ENCODE measurements around the gene ARPC5L.
"Not testable (repeated sequence)": the region's sequence is repeated elsewhere in the genome, so short reads cannot be mapped to it uniquely, and the experiment has no call there.

Gene ARPC5L

GRCh38 chr9:124834591-124834990, 27.3 kb upstream of the ARPC5L start:
- TF ChIP-seq CTCF (IDR thresholded peaks at IDR 0.05; ENCODE audit: insufficient read depth, low read length, poor library complexity, severe bottlenecking): no peak
- no peak for TF ChIP-seq EZH2phosphoT487 (conservative IDR thresholded peaks at IDR 0.05; ENCODE audit: low read length)
- Histone ChIP-seq H2AFZ (ENCODE audit: low read depth, low read length, severe bottlenecking) (no peak overlapping the region), H3K9me2 (replicated peaks; ENCODE audit: insufficient read depth, low read length) (no peaks in the 10 kb centered on the region), H3K27me3 (ENCODE audit: low read length) (no peaks in the 10 kb centered on the region), H4K20me1 (ENCODE audit: low read depth, low read length) (no peaks in the 10 kb centered on the region), H3K9ac (ENCODE audit: low read length) (no peak overlapping the region), H3K36me3 (ENCODE audit: low read length) (no peaks in the 10 kb centered on the region), H3K4me2 (ENCODE audit: low read depth, low read length, poor library complexity, severe bottlenecking) (no peak overlapping the region), H3K9me3 (ENCODE audit: insufficient read depth, low read length) (no peaks in the 10 kb centered on the region), H3K4me3 (ENCODE audit: insufficient read depth, low read length, poor library complexity, severe bottlenecking) (no peak overlapping the region), H3K27ac (ENCODE audit: low read depth, low read length) (no peak overlapping the region), H3K79me2 (ENCODE audit: insufficient read depth, low read length) (no peaks in the 10 kb centered on the region), H3F3A (ENCODE audit: insufficient read depth) (no peaks in the 10 kb centered on the region)

GRCh38 chr9:124835026-124835557, 26.8 kb upstream of the ARPC5L start:
- no peak for TF ChIP-seq EZH2phosphoT487 (conservative IDR thresholded peaks at IDR 0.05; ENCODE audit: low read length)
- no peak for TF ChIP-seq CTCF (IDR thresholded peaks at IDR 0.05; ENCODE audit: insufficient read depth, low read length, poor library complexity, severe bottlenecking)
- Histone ChIP-seq H3K9me3 (ENCODE audit: insufficient read depth, low read length) (no peaks in the 10 kb centered on the region), H3K4me3 (ENCODE audit: insufficient read depth, low read length, poor library complexity, severe bottlenecking) (no peak overlapping the region), H3K9ac (ENCODE audit: low read length) (no peak overlapping the region), H3K4me2 (ENCODE audit: low read depth, low read length, poor library complexity, severe bottlenecking) (no peak overlapping the region), H2AFZ (ENCODE audit: low read depth, low read length, severe bottlenecking) (no peak overlapping the region), H4K20me1 (ENCODE audit: low read depth, low read length) (no peaks in the 10 kb centered on the region), H3F3A (ENCODE audit: insufficient read depth) (no peaks in the 10 kb centered on the region), H3K9me2 (replicated peaks; ENCODE audit: insufficient read depth, low read length) (no peaks in the 10 kb centered on the region), H3K27me3 (ENCODE audit: low read length) (no peaks in the 10 kb centered on the region), H3K36me3 (ENCODE audit: low read length) (no peaks in the 10 kb centered on the region), H3K79me2 (ENCODE audit: insufficient read depth, low read length) (no peaks in the 10 kb centered on the region), H3K27ac (ENCODE audit: low read depth, low read length) (no peak overlapping the region)

GRCh38 chr9:124838132-124838531, 23.8 kb upstream of the ARPC5L start:
- not testable (repeated sequence) for H2AFZ ChIP-seq (ENCODE audit: low read depth, low read length, severe bottlenecking); H3K4me2 ChIP-seq (ENCODE audit: low read depth, low read length, poor library complexity, severe bottlenecking); H3K79me2 ChIP-seq (ENCODE audit: insufficient read depth, low read length); H3K27ac ChIP-seq (ENCODE audit: low read depth, low read length); H3F3A ChIP-seq (ENCODE audit: insufficient read depth); H3K9ac ChIP-seq (ENCODE audit: low read length); H3K36me3 ChIP-seq (ENCODE audit: low read length); H4K20me1 ChIP-seq (ENCODE audit: low read depth, low read length); H3K4me3 ChIP-seq (ENCODE audit: insufficient read depth, low read length, poor library complexity, severe bottlenecking); H3K27me3 ChIP-seq (ENCODE audit: low read length); H3K9me3 ChIP-seq (ENCODE audit: insufficient read depth, low read length); H3K9me2 ChIP-seq (replicated peaks; ENCODE audit: insufficient read depth, low read length)

- H3K27ac ChIP-seq (ENCODE audit: low read depth, low read length); H3F3A ChIP-seq (ENCODE audit: insufficient read depth); H3K9me2 ChIP-seq (replicated peaks; ENCODE audit: insufficient read depth, low read length); H4K20me1 ChIP-seq (ENCODE audit: low read depth, low read length); H3K4me3 ChIP-seq (ENCODE audit: insufficient read depth, low read length, poor library complexity, severe bottlenecking); H3K79me2 ChIP-seq (ENCODE audit: insufficient read depth, low read length); H2AFZ ChIP-seq (ENCODE audit: low read depth, low read length, severe bottlenecking); H3K9ac ChIP-seq (ENCODE audit: low read length); H3K9me3 ChIP-seq (ENCODE audit: insufficient read depth, low read length); H3K36me3 ChIP-seq (ENCODE audit: low read length); H3K4me2 ChIP-seq (ENCODE audit: low read depth, low read length, poor library complexity, severe bottlenecking); H3K27me3 ChIP-seq (ENCODE audit: low read length): not testable (repeated sequence)
These were observed 23.2 kb upstream of the ARPC5L start for GRCh38 chr9:124838567-124839275.

Data from SU-DHL-6 (cell line).